Measurements from ENCODE around the gene BRMS1L.
"Not testable (repeated sequence)": the region's sequence is repeated elsewhere in the genome, so short reads cannot be mapped to it uniquely, and the experiment has no call there.

BRMS1L gene

DNA sequence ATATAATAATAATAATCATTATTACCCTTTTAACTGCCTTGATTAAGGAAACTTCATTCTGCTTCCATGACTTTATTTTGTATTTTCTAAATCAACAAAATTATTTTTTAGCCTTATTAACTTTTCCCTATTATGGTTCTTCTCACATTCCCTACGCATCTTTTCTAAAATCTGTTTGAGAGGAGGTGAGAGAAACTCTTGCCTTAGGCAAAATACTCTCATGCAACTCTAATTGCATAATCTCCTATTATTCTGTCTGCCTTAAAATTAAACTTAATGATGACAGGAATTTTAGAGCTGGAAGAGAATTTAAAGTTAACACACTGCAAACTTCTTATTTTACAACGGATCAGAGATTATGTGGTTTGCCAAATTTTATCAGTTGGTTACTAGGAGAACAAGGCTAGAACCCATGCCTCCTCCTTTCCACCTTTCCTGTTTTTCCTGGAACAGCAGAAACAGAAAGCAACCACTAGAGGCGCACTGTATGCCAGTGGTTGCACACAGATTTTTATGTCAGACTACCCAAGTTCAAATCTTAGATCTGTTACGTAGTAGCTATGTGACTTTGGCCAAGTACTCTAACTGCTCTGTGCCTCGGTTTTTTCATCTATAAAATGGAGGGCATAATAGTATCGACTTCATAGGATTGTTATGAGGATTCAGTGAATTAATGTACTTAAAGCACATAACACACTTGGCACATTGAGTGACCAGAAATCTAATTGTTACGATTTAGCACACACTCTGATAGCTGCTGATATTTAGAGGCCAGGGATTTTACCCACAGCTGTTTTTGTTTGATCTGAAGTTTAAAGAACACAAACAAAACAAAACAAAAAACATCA lies 4.3 kb upstream of the BRMS1L start:
- peak; percentile 25 for DNase-seq (ENCODE audit: low read depth, low spot score)

DNA sequence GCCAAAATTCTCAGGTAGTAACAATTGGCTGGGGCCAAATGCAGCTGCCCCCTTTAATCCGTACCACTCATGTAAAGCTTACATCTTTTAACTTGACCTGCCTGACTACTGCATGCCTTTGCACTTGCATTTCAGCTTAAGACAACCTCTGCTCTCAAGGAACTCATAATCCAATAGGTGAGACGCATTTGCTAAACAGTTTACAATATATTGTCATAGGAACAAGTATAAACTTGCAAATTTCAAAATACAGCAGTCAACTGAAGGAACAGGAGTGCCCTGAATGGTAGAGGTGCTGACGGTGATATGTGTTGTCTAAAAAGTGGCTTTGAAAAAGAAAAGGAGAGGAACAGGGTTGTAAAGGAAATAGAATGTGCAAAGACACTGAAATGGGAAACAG lies 3.6 kb upstream of the BRMS1L start:
- DNase-seq (ENCODE audit: low read depth, low spot score), result no peak

DNA sequence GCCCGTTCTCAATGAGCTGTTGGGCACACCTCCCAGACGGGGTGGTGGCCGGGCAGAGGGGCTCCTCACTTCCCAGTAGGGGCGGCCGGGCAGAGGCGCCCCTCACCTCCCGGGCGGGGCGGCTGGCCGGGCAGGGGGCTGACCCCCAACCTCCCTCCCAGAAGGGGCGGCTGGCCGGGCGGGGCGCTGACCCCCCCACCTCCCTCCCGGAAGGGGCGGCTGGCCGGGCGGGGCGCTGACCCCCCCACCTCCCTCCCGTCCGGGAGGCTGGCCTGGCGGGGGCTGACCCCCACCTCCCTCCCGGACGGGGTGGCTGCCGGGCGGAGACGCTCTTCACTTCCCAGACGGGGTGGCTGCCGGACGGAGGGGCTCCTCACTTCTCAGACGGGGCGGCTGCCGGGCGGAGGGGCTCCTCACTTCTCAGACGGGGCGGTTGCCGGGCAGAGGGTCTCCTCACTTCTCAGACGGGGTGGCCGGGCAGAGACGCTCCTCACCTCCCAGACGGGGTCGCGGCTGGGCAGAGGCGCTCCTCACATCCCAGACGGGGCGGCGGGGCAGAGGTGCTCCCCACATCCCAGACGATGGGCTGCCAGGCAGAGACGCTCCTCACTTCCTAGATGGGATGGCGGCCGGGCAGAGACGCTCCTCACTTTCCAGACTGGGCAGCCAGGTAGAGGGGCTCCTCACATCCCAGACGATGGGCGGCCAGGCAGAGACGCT lies 1.5 kb upstream of the BRMS1L start:
- DNase-seq (ENCODE audit: low read depth, low spot score), result not testable (repeated sequence)

DNA sequence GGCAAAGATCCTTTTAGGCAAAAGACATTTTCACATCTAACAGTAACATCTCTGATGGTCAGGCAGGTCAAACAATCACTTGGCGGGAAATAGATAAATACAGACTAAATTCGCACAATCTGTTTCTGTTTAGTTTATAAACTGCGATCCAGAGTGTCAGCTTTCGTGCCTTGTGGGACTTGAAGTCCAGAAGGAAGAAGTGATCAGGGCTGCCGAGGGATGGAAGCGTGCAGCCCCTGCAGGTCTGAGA lies 245 bp upstream of the BRMS1L start:
- DNase-seq (ENCODE audit: low read depth, low spot score), result no peak

DNA sequence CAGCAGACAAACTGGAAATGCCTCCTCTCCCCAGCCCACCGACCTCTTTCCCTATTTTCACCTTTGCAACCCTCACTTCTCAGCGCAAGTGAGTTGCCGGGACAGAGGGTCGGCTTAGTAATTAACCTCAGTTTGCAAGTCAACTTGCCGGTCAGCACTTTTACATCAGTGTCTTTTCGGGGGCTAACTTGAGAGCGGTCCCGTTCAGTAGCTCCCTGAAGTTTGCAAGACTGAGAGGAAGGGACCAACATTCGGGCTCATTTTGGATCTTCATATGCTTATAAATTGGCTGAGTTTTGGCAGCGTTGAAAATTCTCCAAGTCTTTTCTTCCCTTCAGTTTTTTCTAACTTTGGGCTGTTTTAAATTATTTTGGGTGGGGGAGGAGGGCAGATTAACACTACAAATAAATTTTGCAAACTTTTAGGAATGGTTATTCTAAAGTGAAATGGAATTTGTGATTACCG lies 846 bp downstream of the BRMS1L start:
- no peak for DNase-seq (ENCODE audit: low read depth, low spot score)

DNA sequence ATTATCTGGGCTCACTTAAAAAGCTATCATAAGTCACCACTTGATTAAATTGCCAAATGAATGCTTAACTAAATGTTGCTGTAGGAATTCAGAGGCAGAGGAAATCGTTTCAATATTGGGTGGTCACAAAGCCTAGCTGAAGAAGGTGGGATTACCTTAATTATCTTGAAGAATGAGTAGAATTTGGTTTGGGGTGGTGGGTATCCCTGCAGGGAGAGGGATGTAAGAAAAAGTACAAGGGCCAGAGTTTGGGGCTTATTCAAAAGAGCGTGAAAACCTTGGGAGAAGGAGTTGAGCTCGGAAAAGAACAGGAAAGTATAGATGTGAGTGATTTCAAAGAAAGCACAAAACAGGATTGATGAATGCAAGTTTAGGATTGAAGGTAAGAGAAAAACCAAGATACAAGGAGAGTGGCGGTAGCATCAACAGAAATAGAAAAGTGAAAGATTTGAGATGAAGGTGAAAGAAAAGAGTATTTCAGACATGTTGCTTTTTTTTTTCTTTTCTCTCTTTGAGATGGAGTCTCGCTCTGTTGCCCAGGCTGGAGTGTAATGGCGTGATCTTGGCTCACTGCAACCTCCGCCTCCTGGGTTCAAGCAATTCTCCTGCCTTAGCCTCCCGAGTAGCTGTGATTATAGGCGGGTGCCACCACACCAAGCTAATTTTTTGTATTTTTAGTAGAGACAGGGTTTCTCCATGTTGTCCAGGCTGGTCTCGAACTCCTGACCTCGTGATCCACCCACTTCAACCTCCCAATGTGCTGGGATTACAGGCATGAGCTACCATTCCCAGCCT lies 1.7 kb downstream of the BRMS1L start:
- no peak for DNase-seq (ENCODE audit: low read depth, low spot score)

DNA sequence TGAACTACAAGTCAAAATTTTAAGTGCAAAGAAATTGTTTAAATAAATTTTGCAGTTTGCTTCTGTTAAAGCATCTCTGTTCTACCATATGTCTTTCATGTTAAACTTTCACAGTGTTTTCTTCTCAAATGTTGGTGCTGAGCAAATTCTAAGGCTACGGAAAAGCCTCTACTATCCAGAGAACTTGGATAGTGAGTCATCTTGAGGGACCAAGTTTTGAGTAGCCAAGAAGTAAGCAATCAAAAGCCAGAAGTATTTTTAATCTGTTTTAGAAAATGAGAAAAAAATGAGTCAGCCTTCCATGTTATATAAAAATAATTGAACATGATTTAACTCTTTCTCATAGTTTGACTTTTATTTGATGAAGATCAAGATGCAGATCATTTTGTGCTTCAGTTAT lies 3.3 kb downstream of the BRMS1L start:
- DNase-seq (ENCODE audit: low read depth, low spot score), result no peak

DNA sequence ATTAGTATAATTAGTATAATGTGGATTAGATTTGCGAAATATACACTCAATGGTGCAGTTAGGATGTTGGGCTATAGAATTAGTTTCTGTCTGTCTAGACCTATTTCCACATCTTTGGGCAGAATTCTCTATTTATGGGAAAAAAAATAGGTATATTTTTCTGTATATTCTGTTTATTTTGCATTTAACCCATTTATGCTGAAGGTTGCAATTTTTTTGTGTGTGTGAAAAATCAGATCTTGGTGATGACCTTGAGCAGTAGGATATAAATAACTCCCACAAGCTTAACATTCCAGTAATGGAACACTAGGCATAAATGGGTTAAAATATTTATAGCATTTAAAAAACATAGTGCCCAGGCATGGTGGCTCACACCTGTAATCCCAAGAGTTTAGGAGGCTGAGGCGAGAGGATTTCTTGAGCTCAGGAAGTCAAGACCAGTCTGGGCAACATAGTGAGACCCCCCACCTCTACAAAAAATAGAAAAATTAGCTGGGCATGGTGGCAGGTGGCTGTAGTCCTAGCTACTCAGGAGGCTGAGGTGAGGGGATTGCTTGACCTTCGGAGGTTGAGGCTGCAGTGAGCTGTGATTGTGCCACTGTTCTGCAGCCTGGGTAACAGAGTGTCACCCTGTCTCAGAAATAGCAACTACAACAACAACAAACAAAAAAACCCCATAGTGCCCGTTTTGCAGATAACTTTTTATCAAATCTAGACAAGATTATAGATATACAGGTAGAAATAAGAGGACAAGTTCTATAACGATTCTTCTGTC lies 9.3 kb downstream of the BRMS1L start:
- DNase-seq (ENCODE audit: low read depth, low spot score), result no peak

DNA sequence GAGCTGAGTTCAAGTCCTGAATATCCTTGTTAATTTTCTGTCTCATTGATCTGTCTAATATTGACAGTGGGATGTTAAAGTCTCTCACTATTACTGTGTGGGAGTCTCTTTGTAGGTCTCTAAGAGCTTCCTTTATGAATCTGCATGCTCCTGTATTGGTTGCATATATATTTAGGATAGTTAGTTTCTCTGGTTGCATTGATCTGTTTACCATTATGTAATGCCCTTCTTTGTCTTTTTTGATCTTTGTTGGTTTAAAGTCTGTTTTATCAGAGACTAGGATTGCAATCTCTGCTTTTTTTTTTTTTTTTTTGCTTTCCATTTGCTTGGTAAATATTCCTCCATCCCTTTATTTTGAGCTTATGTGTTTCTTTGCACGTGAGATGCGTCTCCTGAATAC lies 15.6 kb downstream of the BRMS1L start:
- DNase-seq (ENCODE audit: low read depth, low spot score), result not testable (repeated sequence)

DNA sequence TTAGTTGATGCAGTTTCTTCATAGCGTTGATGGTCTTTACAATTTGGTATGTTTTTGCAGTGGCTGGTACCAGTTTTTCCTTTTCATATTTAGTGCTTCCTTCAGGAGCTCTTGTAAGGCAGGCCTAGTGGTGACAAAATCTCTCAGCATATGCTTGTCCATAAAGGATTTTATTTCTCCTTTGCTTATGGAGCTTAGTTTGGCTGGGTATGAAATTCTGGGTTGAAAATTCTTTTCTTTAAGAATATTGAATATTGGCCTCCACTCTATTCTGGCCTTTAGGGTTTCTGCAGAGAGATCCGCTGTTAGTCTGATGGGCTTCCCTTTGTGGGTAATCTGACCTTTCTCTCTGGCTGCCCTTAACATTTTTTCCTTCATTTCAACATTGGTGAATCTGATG lies 16.1 kb downstream of the BRMS1L start:
- DNase-seq (ENCODE audit: low read depth, low spot score), result not testable (repeated sequence)

DNA sequence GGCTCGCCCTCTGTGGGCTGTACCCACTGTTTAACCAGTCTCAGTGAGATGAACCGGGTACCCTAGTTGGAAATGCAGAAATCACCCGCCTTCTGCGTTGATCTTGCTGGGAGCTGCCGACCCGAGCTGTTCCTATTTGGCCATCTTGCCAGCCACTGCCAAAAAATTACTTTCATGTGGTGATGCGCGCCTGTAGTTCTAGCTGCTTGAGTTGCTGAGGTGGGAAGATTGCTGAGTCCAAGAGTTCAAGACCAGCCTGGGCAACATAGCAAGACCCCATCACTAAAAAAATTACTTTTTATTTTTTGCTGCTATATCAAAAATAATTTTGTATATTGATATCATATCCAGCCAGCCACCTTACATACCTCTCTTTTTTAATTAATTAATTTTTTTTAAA lies 18.4 kb downstream of the BRMS1L start:
- DNase-seq (ENCODE audit: low read depth, low spot score), result no peak

DNA sequence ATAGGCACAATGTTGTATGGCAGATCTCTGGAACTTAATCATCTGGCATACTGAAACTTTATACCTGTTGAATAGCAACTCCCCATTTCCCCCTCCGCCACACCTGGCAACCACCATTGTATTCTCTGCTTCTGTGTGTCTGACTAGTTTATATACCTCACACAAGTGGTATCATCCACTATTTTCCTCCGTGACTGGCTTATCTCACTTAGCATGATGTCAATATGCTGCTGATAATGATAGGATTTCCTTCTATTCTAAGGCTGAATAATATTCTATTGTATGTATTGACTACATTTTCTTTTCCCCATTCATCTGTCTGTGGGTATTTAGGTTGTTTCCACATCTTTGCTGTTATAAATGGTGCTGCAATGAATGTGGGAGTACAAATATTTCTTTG lies 21.5 kb downstream of the BRMS1L start:
- no peak for DNase-seq (ENCODE audit: low read depth, low spot score)

DNA sequence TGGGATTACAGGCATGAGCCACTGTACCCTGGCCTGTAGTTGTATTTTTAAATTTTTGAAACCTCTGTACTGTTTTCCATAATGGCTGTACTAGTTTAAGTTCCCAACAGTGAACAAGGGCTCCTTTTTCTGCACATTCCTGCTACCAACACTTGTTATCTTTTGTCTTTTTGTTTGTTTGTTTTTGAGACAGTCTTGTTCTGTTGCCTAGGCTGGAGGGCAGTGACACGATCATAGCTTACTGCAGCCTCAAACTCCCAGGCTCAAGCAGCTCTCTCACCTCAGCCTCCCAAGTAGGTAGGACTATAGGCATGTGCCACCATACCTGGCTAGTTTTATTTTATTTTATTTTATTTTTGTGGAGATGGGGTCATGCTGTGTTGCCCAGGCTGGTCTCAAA lies 23.0 kb downstream of the BRMS1L start:
- DNase-seq (ENCODE audit: low read depth, low spot score), result no peak

DNA sequence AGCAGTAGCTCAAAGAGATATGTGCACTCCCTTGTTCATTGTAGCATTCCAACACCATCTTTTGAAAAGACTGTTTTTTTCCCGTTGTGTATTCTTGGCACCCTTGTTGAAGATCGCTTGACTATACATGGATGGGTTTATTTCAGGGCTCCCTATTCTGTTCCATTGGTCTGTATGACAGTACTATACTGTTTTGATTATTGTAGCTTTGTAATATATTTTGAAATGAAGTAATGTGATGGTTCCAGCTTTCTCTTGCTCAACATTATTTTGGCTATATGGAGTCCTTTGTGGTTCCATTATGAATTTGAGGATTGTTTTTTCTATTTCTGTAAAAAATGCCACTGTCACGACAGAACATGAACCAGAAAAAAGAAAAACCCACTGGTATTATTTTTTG lies 25.7 kb downstream of the BRMS1L start:
- no peak for DNase-seq (ENCODE audit: low read depth, low spot score)

DNA sequence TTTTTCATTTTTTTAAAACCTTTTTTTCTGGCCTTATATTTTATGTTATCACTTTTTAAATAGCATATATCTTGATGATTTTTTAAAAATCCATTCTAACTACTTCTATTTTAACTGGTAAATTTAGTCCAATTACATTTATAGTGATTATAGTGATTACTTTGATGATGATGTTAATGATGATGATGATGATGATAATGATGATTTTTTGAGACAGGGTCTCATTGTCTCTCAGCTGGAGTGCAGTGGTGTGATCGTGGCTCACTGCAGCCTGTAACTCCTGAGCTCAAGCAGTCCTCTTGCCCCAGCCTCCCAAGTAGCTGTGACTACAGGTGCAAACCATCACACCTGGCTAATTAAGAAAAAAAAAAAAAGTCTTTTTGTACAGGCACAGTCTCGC lies 27.1 kb downstream of the BRMS1L start:
- no peak for DNase-seq (ENCODE audit: low read depth, low spot score)

DNA sequence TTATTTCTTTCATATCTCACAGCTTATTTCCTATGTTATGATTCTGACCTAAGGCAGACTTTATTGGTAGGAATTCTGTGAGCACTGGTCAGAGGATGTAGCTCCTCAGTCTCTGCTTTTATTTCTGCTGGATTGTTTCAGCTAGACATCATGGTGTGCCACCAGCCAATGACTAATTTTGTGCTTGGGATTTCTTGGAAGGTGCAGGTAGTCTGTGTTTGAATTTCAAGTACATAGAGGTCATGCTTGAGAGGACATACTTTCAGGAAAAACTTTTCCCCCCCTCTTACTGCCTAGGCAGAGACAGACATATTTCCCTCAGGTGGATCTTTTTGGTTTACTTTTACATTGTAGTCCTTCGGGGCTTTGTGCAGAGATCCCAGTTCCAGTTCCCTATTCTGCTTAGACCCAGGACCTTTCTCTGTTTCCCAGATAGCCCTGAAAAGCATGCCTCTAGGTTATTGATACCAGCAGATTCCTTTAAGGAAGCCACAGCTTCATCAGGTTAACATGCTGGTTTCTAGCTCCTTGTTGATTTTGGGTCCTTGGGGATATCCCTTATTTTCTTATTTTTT lies 28.6 kb downstream of the BRMS1L start:
- no peak for DNase-seq (ENCODE audit: low read depth, low spot score)

DNA sequence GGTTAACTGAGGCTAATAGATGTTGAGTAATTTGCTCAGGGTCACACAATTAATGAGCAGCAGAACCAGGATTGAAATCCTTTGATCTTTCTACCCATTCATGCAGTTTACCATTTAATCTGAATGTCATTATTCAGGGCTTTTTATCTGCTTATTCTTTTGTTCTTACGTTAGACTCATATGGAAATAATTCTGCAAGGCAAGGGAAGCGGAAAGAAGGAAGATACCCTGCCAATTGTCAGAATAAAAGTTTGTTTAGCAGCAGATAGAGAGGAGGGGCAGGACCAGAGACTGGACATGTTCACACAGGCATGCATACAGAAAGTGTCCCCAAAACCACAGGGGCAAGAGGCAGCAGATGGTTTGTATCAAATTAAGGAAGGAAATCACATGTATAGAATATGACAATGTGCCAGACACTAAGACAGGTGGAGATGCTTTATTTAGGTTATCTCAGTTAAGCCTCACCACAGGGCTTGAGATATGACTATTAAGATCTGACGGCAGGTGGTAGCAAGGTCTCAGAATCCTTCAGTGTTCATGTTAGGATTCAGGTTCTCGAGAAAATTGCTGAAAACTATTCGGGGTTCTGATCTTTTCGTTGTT lies 29.8 kb downstream of the BRMS1L start:
- no peak for DNase-seq (ENCODE audit: low read depth, low spot score)

DNA sequence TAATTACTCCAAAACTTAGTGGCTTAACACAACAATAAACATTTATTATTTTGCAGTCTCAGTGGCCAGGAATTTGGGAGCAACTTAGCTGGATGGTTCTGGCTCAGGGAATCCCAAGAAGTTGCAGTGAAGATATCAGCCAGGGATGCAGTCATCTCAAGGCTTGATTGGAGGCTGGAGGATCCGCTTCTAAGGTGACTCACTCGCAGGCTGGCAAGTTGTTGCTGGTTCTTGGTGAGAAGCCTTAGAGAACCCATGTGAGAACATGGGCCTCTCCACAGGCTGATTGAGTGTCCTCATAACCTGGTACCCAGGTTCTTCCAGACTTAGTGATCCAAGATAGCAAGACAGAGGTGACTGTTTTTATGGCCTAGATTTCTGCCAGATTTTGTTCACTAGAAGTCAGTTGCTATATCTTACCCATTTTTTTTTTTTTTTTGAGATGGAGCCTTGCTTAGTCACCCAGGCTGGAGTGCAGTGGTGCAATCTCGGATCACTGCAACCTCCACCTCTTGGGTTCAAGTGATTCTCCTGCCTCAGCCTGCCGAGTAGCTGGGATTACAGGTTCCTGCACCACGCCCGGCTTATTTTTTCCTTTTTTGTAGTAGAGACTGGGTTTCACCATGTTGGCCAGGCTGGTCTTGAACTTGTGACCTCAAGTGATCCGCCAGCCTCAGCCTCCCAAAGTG lies 32.5 kb downstream of the BRMS1L start:
- peak; percentile 4 for DNase-seq (ENCODE audit: low read depth, low spot score)

DNA sequence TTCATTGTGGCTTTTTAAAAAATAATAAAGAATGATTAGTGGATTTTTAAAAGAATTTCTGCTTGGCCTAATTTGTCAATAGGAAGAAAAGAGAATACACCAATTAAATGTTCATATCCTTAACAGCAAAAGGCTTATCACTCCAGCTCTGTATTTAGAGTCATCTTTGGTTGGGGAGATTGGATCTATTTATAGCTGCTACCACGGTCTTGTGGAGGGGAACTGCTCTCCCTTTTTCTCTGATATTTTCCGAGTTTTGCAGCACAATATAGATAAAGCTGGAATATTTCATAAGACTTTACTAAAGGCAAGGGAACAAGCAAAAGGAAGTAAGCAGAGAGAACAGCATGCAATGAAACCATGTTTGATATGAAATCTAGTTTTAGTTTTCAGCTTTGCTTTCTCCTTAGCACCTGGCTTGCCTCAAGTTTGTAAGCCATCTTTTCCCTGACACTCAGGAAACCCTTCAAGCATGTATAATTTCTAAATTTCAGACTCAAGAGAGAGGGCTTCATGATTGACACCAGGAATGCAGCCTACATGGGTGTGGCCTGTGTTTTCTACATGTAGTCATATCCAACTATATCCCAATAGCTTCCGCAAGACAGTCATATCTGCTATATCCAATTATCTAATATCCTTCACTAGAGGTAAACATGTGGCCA lies 35.2 kb downstream of the BRMS1L start:
- DNase-seq (ENCODE audit: low read depth, low spot score), result no peak

Data from ELF-1 (cell line).